Occipital lobe (tissue), 2 donors: Measurements from ENCODE around the gene MTTP. TPM values are rescaled to one million over a fixed set of nuclear protein-coding genes. Genes with fewer than 3 reads are reported as not detected.

Source experiments
- DNase-seq: peaks from one replicate; lab custom pipeline; 2025; lab: John Stamatoyannopoulos, UW
- total RNA-seq: library from RNA; depleted of rRNA; stranded (reverse); fragments of >200 nt; gene quantifications from one replicate; pipeline ENCODE4 v1.2.3, GENCODE V29; 2014

Gene MTTP
- total RNA-seq, 1 donor from 2014 or later = 3.4 TPM

DNA sequence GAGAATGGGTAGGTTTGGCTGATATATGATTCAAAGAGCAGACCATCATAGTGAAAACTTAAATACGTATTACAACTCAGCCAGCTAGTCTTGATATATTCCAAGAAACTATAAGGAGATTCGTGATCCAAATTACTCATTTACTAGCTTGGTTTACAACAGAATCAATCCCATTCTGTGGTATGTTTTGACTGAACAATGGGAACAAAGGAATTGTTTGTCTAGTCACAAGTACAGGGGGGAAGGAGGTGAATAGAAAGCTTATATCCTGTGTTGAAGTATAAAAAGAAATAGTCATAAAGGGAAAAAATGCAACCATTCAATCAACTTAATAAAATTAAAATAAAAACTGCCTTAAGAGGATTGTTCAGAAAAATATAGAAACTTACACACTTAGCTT is 66.1 kb downstream of the MTTP start:
- no peak for DNase-seq

DNA sequence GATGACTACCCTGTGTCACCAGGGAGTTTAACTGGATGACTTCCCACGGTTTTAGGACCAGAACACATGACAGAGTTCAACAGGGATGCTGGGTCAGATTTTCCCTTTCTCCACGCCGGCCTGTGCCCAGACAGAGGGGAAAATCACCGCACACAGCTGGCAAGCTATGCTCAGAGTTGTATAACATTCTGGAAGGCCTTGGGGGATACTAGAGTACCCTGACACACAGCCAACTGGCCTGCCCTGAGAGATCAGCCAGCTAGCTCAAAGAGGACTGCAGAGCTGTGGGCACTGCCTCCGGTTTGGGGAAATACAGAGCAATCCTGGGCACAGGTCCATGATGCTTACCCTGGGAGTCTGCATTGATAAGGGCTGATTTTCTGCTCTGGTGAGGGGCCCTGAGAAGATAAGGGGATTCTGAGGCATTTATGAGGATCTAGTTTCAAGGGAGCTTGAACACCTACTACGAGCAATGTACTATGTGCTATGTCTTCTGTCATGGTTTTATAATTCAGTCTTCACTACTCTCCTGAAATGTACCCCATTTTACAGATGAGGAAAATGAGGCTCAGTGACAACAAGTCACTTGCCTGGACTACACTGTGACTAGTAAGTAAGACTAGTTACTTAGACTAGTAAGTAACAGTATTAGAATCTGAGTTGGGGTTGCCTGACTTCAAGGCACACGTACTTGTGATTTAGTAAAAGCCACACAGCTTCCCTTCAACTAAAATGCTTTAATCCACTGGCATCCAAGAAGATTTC is 68.3 kb downstream of the MTTP start:
- DNase-seq = no peak

DNA sequence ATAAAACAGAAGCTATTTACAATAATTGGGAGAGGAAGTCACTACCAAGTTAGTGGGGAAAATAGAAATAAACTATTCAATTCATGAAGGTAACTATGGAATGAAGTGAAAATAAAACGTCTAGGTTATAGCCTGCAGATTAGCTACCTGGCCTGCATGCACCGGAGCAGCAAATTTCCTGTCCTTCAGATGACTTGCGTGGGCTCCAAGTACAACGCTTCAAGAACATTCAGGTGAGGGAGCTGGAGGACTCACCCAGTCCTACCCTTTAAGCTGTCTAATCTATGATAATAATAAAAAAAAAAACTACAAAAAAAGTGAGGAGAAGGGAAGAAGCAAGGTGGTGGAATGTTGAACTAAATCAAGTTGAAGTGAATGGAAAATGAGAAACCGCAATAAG is 69.8 kb downstream of the MTTP start:
- DNase-seq = no peak

DNA sequence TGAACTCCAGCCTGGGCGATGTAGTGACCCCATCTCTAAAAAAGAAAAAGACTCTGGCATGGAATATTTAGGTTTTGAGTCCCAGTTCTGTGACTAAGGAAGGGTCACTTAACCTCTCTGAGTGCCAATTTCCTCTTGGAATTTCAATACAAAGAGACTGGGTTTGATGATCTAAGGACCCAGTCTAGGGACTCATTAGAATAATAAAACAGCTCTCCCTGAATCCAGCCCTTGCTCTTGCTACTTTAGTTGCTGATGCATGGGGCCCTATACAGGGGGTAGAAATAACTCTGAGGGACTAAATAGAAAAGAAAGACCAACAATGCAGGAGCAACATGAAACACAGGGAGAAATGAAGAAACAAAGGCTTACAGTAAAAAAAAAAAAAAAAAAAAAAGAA is 70.4 kb downstream of the MTTP start:
- DNase-seq = no peak

DNA sequence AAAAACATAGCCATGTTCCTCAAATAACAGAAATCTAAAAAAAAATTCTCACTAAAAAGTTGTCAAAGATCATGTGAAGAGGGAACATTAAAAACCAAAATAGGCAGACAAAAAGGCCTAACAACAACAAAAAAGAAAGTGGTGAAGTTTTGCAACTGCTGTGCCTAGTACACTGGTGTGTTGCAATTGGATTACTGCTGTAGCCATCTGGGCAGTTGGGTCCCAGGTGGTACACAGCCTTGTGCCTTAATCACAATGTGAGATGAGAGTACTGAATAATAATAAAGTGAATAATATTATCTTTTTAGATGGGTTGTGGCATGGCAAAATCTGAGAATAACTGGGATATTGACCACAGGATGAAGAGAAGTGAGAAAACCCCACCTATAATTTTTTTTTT is 71.0 kb downstream of the MTTP start:
- DNase-seq = no peak

DNA sequence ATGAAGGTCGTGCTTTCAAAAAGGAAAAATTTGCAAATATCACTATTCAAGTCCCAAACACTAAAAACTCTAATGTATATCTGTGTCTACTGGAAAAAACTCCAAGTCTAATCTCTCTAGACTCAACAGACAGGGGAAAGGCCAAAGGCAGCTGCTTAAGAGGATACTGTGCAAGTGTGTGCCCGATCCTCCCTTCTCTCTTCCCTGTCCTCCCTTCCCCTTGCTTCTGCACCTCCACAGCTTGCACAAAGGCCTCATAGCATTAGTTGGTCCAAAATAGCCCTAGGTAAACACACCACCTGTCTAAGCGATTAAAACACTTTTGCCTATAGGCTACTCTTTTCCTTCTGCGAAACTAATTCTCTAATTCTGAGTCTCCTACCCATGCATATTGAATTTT is 72.4 kb downstream of the MTTP start:
- DNase-seq = no peak

DNA sequence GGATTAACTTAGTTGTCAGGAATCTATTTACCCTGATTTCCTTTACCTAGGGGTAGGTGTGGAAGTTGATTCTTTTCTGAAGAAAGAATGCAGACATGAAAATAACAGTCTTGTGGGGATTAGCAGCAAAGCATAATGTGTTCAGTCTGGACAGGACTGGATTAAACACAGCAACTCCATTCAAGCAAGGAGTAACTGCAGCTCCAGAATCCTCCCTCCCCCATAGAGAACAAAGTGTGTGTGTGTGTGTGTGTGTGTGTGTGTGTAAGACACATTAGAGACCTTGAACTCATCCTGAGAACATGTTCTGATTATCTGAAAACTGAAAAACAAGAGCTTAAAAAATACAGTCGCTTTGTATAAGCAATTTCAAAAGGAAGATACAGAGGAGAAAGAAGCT is 73.7 kb downstream of the MTTP start:
- DNase-seq = no peak

DNA sequence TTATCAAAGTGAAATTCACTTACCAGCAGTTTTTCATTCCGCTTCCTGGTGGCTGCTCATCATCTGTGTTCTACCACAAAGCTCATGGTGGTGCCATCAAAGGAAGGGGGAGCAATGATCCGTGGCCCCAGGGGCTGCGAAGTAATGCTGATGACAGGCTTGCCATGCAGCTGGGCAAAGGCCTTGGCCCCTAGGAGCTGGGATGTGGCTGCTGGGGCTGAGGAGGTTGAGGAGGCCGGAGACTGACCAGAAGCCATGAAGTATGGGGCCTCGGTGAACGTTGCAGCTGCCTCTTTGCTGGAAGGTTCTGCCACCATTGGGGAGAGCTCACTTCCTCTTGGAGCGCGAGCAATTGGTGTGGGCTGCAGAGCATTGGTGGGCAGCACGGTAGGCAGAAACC is 74.6 kb downstream of the MTTP start:
- no peak for DNase-seq

DNA sequence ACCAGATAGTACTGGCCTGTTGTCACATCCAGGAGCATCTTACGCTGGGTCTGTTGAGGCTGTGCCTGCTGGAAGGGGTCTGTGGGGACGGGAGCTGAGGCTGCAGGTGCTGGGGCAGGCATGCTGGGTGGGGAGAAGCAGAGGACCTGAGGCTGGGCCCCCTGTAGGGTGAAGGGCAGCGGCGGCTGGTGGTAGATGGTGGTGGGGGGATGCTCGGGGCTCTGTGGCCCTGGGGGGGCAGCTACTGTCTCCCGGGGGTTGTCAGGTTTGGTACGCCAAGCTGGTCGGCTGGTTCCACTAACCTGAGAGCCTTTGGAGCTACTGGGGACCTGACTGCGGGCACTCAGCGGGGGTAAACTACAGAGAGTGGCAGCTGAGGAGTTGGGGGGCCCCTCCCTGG is 75.2 kb downstream of the MTTP start:
- DNase-seq = no peak

DNA sequence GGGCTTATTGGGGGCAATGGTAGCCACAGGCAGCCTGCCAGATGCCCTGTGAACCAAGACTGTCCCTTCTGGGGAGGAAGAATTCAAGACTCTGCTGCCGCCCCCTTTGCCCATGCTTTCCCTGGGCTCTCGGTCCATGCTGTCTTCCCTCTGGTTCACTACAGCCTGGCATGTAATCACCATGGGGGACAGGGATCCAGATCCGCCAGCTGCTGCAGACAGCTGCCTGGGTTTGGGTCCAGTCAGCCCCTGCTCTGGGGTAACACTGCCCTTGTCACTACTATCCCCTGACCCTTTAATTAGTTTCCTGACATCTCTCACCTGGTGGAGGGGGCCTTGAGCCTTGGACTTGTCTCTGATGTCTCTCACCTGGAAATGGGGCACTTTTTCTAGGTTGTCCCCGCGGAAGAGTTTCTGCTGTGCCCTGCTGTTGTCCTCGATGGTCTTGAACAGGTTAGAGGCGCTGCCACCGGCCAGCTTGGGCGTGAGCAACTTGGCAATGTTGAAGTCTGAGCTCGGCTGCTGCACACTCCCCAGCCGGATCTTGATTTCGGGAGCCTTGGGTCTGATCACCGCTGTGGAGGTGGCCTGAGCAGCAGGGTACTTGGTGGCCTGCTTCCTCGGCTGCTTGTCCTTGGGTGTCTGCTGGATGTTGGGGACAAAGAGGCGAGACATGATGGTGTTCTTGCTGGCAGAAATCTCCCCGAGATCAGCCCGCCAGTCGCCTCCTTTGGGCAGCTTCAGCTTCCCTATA is 76.6 kb downstream of the MTTP start:
- DNase-seq = no peak

DNA sequence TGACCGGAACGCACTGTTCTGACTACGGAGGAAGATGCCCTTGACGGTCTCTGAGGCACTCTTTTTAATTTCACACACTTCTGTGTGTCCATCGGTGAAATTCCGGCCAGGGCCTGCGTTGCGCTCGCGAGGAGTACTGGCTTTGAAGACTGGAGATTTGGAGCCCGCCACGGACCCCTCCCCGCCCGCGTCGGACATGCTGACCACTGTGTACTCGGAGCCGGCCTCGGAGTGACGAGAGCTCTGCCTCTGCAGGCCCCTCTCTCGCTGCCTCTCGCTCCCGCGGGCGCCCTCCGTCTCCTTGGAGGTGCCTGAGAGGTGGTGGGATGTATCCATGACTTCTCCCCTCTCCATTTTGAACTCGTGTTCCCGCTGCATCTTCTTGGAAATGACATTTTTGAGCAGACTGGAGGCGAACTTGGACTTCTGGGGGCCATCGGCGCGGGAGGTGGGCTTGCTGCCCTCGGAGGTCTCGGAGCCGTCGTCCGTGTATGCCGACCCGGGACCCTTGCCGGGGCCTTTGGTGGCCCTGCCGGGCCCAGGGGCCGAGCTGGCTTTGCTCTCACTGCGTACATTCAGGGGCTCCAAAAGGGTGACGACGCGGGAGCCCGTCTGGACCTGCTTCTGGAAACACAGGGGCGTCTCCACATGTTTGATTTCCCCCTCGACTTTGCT is 77.3 kb downstream of the MTTP start:
- no peak for DNase-seq

DNA sequence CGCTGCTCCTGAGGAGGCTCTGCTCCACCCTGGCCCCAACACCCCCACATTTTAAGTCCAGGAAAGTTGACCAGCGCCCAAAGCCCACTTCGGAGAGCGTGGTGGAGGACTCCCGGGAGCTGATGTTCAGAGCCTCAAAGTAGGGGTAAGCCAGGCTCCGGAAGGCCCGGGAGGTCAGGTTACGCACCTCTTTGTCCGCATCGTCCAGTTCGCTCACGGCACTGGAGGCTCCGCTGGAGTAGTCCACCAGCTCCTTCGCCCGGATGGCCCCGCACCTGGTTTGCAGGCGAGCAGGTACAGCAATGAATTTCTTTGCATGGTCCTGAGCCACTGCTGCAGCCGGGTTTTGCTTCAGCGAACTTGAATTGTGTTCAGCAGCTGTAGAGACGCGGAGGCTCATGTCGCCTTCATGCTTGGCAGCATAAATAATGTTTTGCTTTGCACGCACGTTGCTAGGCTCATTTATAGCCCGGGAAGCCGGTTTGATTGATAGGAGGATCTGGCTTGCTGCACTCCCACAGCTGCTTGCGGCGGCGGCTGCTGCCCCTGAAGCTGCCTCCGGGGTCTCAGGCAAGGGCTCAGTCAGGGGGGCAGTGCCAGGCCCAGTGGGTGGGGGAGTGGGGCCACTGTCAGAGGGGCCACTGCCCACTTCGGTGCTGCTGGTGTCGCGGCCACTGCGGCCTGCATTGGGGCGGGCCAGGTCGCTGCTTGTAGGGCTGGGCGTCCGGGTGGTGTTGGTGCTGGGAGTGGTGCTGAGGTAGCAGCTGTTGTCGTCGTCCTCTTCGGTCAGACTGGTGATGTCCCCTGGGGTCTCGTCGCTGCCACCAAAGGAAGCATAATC is 78.2 kb downstream of the MTTP start:
- no peak for DNase-seq

DNA sequence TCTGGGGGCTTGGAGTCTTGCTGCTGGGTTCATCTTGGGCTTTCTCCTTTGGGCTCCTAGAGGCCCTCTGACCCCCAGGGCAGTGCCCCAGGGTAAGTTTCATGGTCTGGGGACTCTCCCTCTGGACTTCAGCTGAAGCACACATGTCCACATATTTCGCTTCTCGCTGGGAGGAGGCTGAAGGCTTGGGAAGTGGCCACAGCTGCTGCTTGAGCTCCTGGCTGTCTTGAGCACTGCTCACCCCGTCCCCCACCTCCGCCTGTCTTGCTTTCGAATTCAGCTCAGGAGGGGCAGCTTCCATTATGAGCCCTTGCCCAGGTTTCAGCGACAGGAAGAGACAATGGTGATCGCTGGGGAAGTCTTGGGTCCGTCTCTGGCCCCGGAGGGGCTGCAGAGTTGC is 79.3 kb downstream of the MTTP start:
- no peak for DNase-seq

DNA sequence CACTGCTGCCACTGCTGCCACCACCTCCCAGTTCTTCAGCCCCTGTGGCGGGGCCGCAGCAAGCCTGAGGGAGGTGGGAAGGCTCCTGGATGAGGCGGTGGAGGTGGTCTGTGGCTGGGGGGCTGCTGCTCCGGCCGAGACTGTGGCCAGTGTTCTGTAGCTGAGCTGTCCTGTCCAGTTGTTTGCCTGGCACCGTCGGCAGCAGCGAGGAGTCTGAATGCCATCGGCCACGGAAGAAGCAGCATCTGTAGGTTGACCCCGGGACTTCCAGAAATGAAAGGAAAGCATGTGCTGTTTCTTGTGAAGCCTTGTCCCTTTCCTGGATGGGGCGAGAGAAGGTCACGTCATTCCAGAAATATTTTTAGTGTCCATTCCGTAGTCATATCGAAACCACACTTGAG is 79.7 kb downstream of the MTTP start:
- DNase-seq = no peak

DNA sequence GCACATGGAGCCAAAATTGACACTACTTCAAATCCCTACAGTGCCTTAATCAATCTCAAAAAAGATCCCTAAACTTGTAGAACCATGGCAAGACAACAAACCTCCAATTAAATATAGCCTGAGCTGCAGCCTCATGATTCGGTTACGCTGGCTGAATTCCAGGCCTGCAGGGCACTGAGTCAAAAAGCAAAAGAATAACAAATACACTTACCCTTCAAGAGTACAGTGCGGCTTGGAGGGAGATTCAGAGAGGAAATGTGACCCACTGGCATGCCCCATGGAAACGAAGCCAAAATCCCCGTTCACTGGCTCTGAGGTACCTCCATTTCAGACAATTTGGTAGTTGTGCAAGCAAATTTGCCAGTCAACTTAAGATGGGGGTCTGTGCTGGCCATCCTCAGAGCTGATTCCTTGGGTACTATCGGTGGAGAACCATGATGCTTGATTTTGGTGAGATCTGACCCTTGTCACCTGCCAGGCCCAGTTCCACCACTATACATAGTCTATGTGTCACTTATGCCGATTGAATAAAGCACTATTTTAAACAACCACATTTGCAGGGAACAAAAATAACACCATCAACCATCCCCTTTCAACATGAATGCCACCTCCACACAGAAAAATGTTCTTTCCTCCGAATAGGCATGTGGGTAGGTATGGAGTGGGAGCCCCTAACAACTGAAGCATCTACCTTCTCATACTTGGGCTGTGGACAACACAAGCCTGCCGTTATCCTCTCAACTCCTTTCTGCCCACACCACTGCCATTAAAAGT is 80.9 kb downstream of the MTTP start:
- DNase-seq = no peak

DNA sequence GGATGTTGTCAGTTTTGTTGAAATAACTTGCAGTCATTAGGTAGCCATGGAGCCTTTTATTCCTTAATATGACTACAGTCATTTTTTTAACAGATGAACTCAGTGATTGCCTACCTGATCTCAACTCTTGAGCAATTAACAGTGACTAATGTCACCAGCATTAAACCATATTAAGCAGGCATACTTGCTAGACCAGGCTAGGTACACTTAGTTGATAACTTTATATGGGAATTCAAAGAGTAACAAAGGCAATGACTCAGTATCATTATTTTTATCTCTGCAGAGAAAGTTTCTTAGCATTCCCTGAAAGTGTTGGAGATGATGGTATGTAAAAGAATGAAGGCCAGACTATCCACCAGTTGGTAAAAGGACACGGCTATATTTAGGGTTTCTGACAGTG is 83.2 kb downstream of the MTTP start, which contains the start of gene C4orf54:
TSS of gene C4orf54 (minus strand) at position 31 of the 400 bp plus-strand sequence. CDS start 3,180 bp downstream, outside the sequence.
- no peak for DNase-seq

DNA sequence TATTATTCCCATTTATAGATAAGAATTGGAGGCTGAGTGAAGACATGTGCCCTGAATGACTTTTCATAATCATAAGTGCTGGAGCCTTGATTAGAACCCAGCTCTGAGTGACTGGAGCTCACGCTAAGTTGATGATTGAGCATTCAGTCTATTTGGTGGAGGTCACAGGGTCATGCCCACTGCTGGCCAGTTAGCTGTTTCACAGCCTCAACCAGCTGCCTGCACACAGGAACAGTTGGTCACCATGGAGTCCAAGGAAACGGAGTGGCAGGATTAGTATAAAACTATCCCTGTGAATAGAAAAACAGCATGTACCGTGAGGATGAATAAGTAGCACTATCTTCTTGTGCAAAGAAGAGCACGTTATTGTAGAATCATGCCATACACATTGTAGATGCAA is 84.0 kb downstream of the MTTP start:
- DNase-seq = no peak

DNA sequence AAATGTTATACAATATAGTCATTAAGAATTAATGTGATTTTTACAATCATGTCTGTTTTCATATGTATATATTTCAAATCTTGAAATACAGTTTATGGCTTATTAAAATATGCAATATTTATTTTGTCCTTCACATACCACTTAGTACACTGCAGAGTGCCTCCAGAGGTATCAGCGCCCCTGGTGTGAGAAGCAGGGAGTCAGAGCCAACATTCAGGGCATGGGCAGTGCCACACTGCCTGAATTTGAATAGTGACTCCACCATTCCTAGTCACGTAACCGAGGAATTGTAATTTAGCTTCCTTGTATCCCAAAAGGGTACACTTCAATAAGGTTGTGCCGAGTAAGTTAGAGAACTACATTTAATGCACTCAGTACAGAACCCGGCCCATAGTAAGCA is 87.3 kb downstream of the MTTP start:
- DNase-seq = no peak

DNA sequence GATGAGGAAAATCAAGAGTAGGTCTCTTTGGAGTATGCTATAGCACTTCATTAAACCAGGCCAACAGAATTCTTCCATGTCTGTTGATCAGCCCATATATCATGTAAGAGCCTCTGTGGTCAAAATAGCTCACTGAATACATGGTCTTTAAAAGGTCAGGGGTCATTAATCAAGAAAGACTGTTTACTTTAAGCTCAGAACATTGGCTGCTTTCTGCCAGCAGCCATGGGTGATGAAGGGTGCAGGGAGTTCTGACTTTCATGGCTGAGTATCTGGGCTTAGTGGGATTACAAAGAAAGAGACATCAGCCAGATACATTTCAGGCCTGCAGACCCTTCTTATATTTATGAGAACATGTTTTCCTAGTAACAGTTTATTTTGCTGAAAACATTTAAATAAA is 90.1 kb downstream of the MTTP start:
- DNase-seq = no peak

DNA sequence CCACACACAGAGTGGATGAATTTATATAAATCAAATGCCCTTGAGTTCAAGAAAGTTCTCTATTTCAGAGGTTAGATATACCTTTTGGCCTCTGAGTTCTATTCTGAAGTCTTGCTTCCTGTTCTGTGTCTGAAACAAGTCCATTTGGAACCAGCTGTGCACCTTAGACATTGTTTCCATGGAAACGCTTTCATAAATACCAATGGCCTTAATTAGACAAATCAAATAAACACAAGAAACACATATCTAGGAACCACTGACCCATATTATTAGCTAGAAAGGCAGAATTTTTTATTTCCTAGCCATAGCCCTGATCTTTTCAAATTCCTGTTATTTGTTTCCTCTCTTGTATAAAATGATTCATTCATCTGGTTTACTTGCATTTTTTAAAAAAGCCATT is 91.4 kb downstream of the MTTP start:
- DNase-seq = no peak

DNA sequence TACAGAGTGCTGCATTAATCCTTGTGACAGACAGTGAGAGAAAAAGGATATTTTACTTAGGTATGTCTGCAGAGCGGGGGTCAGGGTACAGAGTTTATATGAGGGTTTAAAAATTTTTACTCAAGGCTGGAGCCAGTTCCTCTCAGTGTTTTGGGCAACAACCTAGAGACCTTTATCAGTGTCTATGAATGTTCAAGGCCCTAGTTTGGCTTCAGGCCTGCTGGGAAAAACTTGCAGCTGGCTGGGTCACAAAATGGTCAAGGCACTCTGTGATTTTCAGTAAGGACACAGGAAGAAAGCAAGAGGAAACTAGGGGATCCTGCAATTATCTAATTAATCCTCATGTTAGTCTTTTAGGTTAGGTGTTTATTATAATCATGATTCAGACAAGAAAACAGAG is 93.8 kb downstream of the MTTP start:
- no peak for DNase-seq
